ENCODE measurements around the gene TBC1D10A.

Gene TBC1D10A

DNA sequence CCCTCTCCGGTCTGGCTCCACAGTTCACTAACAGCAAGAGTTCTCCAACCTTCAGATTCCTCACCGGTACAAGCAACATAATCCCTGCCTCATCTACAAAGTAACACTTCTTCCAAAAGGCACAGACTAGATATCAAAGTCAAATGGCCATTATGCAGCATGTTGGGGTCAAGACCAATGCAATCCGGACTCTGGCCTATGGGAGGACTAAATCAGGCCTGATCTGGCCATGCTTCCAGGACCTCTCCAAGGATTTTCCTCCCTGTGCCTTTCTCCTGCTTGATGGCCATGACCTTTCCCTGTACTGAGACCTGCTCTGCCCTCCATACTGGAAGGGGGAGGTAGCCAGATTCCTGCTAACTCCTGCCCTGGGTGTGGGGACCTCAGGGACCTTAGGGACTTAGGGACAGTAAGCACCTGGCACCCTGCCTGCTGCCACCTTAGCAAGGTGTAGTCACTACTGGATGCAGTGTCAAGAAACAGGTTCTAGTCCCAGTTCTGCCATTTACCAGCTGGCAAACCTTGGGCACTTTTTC is 6.7 kb downstream of the TBC1D10A start:
- no peak for DNase-seq

DNA sequence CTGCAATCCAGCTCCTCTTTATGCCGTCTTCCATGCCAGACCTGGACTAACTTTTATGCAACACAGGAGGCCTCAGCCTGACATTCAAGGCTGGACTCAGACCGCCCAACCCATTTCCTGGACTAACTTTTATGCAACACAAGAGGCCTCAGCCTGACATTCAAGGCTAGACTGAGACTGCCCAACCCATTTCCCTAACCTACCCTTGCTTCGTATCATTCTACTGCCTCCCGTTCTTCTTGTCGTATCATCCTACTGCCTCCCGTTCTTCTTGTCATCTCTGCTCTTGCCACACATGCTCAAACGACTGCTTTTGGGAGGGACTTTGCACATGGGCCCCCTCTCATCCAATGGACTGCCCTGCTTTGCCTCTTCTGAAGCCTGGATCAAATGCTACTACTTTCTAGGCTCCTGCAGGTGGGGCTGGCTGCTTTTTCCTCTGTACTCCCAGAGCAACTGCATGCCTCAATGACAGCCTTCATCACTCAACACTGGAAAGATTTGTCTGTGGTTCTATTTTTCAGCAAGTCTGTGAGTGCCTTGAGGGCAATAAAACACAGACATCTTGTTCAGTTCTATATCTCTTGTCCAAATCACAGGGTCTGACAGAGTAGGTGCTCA is 7.8 kb downstream of the TBC1D10A start:
- no peak for DNase-seq

DNA sequence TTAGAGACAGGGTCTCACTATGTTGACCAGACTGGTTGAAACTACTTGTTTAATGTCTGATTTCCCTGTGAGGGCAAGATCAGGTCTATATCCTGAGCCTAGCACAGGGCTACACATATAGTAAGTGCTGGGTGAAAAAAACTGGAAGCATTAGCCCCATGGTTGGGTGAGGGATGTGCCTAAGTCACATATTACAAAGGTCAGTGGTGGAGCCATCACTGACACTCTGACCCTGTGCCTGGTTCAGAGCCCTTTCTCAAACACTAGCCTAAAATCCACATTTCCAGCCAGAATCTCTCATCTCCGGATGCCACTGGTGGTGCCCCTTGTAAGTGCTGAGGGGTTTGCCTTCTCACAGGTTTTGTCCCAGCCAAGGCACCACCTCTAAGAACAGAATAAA is 9.0 kb downstream of the TBC1D10A start:
- DNase-seq: no peak

DNA sequence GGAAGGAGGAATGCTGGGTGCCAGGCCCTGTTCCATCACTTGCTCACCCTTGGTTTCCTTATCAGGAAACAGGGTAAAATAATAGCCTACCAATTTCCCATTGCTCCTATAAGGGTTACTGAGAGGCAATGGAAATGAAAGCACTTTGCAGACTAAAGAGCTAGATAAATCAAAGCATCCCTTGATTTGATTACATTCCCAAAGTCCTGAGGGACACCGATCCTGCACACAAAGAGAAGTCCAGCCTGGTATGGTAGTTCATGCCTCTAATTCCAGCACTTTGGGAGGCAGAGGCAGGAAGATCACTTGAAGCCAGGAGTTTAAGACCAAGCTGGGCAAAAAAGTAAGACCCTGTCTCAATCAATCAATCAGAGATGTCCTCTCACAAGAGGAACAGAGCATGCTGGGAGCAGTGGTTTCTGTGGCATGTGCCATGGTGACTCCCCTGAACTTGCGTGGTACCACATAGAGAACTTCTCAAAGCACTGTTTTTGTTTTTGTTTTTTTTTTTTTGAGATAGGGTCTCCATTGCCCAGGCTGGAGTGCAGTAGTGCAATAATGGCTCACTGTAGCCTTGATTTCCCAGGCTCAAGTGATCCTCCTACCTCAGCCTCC is 10.7 kb downstream of the TBC1D10A start:
- DNase-seq: no peak

DNA sequence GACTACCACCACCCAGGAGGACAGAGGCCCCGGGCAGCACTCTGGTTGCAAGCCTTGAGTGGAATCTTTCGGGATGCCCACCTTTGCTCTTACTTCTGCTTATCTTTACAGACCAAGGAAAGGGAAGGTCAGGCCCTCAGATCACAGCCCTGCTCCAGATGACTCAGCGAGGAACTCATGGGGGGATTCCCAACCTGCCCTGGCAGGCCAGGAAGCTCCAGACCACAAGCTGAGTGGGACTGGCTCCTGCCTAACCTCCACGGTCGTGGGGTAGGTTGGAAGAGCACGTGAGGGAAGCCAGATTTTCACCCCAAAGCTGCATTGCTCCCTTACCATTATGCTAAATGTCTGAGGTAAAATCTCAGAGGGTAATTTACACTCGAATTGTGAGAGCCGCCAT is 11.8 kb downstream of the TBC1D10A start:
- DNase-seq: no peak

DNA sequence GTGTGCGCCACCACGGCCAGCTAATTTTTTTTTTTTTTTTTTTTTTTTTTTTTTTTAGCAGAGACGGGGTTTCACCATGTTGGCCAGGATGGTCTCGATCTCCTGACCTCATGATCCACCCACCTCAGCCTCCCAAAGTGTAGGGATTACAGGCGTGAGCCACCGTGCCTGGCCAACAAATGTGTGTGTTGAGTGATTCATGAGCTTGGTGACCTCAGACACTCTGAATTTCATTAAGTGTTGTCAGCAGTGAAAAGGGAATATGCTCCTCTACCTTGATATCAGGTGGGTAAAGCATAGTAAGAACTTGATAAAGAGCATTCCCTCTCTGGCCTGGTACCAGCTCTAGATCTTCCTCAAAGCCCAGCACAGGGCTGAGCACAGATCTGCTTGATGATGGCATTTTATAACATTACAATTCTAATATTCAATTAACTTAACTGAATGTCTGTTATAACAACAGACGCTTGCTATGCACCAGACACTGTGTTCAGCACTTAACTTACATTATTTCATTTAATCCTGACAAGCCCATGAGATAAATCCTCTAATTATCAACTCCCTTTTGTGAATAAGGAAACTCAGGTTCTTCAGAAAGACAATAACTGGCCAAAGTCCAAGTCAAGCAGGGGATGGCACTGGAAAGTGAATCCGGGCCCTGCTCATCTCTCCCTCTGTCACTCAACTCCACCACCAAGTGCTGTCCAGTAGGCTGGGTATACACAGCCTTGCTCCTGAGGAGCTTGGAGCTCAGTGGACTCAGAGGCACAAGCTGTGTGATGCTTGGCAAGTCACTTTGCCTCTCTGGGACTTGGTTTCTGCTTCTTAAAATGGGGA is 13.0 kb downstream of the TBC1D10A start:
- DNase-seq: no peak

DNA sequence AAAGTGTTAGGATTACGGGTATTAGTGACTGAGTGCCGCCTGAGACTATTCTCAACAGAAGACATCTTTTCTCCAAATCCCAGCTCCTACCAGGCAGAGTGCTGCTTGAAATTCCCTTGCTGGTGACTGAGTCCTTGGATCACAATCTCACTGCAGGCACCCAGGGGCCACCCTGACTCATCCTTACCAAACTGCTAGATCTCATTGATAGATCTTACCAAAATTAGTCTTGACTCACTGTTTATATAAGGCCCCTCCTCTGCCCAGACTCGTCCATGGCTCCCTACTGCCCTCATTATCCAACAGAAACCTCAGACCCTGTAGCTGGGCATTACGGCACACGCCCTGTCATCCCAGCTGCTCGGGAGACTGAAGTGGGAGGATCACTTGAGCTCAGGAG is 14.7 kb downstream of the TBC1D10A start:
- no peak for DNase-seq

DNA sequence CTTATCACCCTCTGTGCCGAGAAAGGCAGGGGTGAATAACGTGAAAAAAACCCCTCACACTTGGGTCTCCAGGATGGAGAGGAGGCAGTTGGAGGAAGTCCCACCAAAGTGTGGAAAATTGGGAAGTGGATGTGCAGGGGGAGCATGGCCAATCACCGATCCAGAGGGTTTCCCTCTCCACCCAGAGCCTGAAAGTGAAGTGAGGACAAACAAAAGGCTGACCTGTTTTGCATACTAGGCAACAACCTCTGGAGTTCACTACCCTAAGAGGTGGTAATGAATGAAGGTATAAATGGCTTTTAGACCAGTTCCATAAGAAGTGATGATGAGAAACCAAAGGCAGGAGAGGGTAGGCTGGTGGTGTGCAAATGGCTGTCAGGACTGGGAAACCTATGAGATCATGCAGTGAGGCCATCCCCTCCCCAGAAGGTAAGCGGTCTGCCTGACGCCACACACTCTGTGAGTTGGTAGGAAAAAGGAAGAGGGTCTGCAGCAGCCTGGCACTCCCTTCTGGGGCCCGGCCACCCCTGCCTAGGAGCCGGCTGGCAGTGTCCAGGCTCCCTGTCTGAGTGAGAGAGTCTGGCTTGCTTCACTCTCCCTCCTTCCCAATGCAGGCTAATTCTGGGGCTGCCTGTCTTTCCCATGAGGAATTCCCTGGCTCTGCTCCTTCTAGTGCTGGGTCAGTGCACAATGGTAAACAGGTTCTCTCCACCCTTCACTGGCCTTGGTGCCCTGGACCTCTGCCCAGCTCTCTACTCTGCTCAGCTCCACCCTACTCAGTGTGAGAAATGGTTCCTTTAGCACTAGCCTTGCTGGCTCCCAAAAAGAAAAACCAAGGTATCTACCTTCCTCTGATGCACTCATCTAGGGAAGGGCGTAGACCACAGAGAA is 15.6 kb downstream of the TBC1D10A start:
- no peak for DNase-seq

DNA sequence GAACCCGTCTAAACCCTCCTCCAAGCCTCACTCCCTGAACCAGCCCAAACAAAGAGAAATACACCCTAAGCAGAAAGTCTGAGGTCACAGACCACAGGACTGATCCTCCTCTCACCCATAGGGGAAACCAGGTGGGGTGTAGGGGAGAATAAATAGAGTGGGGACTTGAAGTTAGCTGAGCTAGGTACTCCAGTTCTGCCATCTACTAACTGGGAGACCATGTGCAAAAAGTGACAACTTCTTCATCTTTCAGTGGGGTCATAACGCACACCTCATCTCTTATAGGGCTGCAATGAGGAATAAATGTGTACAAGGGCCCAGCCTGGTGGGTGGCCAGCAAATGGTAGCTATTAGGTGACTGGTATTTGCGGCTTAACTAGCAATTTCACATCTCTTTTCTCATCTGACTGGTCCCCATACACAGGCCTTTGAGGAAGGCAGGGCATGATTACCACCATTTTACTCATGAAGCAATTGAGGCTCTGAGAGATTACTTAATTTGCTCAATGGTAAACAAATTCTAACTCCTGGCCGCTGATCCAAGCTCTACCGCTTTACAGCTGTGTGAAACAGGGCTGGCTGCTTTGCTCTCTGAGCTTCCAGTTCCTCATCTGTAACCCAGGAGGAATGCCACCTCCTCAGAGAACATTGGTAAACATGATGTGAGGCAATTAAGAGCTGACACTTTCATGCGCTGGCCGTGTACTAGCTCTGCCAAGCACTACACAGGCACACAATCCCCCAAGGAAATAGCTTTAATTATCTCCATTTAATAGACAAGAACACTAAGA is 16.6 kb downstream of the TBC1D10A start:
- no peak for DNase-seq

DNA sequence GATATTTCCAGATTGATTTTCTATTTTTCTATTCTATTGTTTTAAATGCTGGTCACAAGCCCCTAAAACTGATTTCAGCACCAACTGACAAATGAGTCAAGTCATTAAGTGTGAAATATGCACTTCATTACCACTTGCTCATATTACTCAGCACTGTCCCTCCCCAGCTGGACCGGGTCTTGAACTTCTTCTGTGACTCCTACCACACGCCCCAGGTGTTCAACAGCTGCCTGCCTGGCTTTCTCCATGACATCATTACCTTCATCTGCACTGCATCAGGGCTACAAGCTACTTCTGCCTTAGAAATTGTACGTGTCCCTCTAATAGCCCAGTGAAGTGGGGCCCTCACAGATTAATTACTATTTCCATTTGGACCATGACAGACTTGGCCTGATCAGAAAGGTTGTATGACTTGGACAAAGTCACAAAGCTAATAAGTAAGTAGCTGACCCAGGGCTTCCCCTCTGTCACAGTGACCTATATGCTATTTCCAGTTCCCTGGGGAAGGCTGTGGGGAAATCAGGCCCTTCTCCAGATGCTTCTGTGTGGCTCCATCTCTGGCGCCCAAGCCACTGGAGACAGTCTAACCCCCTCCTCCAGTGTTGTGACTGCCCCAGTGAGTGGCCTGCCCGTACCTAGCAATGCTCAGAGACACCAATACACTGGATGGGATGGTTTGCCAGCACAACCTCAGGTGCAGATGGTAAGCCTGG is 18.1 kb downstream of the TBC1D10A start:
- DNase-seq: no peak

DNA sequence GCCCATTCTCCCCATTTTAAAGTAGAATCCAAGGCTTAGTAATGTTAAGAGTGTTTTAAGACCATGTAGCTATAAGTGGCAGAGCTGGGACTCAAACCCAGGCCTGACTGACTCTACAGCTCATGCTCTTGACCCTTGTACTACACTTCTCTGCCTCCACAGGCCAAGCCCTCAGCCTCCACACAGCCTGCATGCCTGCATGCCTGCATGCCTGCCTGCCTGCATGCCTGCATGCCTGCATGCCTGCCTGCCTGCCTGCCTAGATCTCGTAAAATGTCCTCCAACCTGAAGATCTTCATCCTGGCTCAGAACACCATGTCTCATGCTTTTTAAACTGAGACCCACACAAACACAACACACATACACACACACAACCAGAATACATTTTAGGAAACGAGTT is 18.6 kb downstream of the TBC1D10A start:
- DNase-seq: no peak

DNA sequence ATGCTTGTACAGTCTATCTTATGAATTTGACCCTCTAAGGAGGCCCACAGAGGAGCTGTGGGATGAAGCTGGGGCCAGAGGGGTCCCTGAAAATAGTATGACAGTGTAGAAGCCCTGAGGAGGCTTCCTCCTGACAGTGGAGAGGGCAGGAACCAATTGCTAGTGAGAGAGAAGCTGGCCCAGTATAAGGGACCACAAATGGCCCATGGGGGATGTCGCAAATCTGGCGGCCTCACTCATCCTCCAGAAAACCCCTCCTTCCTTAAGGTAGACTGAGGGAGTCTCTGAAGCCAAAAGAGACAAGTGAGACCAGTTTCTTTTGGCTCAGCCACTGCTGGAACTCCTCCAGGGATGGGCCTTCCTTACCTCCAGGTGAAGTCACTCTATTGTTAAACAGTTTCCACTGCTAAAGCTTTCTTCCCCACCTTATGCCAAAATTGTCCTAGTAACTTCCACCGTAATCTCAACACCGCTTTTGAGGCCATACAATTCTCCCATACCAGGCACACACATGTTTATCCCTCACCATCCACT is 19.6 kb downstream of the TBC1D10A start:
- no peak for DNase-seq

DNA sequence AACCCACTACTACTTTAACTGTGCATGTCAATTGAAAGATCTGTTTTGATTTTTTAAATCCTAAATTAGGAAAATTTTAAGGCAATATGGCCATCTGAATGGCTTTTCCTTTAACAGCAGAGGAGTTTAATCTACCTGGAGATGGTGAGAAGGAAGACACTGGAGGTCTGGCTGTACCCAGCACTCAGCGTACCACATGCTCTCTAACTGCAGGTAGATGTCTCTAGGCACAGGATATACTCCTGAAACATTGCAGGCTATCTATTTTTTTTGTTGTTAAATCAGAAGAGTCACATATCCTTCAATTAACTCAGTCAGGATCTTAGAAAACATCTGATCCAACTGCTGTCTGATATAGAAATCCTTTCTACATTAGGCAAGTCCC is 20.1 kb downstream of the TBC1D10A start:
- no peak for DNase-seq

DNA sequence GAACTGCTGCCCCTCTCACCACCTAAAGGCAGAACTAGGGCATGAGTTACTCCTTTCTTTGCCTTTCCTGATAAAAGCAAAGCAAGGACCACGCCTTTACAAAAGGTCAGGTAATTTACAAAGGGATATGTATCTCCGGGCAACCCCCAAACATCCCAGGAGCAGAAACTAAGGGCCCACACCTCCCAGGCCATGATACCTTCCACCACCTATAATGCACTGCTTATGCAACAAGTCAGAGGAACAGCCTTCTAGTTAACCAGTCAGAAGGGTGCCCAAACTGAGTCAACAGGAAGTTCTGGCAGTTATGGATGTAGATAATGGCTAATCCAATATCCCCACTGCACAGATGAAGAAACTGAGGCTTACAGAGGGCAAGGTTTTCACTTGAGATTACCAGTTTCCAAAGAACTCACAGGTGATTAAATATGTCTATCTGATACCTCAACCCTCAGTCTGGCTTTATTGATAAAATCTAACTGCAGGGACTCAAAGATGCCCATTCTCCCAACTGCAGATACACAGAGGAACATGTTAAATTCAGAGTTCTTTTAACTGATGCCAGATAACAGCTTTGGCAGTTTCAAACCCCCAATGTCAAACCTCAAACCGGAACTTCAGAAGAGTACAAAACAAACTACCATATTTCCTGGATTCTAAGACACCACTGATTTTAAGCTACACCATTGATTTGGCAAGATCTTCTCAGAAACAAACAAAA is 20.7 kb downstream of the TBC1D10A start:
- no peak for DNase-seq

DNA sequence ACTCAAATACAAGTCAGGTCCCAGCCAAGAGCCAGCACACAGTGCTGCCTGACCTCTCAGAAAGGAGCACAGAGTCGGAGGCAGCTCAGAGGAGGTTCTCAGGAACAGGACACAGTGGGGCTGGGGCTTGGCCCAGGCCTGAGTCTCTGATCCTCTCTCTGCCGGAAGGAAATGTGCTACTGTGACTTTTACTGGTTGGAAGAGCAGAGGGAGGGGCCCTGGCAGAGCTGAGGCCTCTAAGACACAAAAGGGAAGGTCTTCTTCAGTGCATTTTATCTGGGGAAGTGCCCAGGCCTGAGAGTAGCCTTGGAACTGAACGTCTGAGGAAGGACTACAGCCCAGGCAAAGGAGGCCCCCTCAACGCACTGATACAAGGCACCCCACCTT is 21.2 kb downstream of the TBC1D10A start:
- DNase-seq: no peak

DNA sequence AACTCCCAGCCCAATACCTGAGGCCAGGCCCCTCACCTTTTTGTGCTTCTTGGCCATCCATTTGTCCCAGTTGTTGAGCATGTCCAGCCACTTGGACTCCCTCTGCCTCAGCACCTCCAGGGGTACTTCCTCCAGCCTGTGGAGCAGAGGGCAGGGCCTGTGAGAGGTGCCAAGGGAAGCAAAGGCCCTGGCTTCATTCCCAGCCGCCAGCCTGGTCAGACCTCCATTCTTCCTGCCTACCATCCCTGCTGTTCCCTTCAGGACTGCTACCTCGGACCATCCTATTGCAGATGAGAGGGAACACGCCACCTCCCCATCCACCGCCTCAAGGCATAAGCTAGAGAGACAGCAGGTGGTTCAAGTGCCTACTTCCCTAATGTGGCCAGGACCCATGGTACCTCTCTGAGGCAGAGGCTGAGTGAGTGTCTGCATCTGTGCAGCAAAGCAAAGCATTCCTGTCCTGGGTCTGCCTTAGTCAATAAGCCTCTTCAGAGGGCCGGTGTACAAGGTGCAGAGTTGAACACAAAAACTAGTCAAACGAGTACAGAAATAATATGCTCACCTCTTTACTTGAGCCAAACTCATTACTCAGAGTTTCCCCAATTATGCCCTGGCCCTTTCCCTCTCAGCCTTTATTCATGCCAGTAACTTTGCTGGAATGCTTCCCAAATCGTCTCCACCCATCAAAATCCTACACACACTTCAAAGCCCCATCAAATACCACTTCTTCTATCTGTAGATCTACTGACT is 22.1 kb downstream of the TBC1D10A start:
- DNase-seq: no peak

DNA sequence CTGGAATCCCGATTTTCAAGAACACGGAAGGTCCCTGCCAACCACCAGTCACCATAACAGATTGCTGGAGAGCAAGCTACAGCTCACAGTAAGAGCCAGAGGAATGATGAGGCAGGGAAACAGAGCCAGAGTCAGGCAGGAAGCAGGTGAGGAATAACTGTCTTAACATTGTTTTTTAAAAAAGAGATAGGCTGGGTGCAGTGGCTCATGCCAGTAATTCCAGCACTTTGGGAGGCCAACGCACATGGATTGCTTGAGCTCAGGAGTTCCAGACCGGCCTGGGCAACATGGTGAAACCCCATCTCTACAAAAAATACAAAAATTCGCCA is 24.0 kb downstream of the TBC1D10A start:
- no peak for DNase-seq

DNA sequence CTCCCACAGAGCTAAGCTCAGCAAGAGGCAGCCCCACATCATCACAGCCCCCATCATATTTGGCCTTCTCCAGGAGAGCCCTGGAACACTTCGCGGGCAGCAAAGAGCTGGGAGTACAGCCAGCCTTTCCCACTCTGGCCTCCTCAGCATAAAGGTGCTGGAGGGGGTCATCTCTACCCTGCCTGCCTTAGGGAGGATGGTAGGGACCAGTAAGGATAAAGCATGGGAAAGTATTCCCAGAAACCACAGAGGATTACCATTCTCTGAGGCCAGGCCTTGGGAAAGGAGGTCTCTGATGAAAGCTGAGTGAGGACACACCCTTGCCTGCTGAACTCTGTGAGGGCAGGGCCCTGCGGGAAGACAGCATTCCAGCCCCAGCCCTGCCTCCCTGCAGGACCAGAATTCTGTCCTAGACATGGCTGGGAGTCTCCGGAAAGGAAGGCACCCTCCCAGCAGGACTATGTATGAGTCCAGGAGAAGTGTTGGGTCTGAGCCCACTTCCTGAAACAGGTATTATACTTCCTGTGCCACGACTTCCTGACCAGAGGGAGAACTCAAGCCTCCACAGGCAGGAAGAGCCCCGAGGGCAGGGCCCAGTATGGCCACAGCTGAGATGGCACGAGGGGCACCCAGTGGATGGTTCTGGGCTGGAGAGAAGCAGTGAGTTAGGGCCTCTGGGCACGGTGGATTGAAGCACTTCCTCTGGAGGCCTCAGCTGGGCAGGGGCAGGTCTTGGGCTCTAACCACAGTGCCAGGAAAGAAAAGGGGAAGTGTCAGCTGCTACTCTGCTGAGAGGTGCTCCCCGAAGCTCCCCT is 24.5 kb downstream of the TBC1D10A start:
- no peak for DNase-seq

DNA sequence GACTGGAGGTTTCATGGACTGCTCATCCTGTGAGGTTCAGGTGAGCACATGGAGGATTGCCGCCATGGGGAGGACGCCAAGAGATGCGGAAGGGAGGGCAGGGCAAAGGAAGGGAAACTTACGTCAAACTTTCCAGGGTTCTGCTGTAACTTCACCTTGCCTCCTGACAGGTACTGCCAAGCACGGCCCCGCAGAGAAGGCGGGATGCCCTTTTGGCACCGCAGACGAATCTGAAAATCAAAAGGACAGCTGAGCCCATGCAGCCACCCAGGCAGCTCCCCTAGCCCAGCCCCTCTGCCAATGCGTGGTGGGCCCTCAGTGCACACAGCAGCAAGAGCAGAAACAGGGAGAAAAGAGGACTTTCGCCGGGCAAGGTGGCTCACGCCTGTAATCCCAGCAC is 27.4 kb downstream of the TBC1D10A start:
- no peak for DNase-seq
